Fibroblast of skin of right biceps (primary cell): ENCODE data around the gene SKIC3.

Experiments
- DNase-seq: peaks from one replicate; pipeline ENCODE4 v3.0.0-alpha.2; 2013

The SKIC3 gene

DNA sequence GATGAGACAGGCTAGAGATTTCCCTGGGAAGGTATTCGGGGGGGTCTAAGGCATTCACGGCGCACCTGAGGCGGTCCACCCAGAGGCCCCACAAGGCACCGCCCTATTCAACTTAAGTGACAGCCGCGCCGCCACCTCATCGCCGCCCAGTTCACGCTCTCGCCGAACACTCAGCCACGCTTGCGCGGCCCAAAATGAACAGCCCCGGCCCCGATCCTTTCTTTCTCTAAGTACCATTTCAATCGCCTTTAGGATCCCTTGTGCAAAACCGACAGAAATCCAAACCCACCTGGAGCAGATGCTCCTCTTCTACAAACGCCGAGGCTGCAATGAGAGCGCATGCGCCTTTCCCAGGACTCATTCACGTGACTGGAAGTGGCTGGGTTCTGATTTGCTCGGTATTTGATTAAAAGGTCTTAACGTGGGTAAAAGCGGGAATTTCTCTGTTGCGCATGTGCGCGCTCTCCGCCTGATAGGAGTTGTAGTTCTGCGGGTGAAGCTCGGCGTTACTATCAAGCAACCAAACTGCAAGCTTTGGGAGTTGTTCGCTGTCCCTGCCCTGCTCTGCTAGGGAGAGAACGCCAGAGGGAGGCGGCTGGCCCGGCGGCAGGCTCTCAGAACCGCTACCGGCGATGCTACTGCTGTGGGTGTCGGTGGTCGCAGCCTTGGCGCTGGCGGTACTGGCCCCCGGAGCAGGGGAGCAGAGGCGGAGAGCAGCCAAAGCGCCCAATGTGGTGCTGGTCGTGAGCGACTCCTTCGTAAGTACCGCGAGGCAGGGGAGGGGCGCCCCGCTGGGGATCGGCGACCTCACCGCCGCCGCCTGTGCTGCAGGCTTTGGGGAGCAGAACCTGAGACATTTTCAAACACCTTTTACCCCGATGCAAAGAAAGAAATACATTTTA lies at the start of gene SKIC3, which contains the start of gene ARSK:
Gene SKIC3 (minus strand): TSS at position 331 of the 902 bp plus-strand sequence. CDS start 7,827 bp downstream, outside the sequence.
Gene ARSK (plus strand): TSS at position 455 of the 902 bp plus-strand sequence. CDS start 178 bp downstream, at position 633.
- peak; percentile 99 for DNase-seq

DNA sequence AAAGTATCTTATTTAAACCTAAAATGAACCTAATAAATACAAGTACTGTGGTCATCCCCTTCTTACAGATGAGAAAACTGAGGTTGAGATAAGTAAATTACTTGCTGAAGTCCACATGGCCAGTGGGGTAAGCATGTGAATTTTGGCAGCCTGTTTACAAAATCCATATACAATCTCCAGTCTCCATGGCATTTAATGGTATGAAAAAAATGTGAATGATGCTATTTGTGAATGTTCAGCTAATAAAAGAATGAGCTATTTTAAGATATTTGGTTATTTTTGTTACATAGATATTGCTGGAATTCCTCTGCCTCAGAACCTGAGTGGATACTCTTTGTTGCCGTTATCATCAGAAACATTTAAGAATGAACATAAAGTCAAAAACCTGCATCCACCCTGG lies 45.8 kb upstream of the SKIC3 start:
- peak; percentile 69 for DNase-seq

DNA sequence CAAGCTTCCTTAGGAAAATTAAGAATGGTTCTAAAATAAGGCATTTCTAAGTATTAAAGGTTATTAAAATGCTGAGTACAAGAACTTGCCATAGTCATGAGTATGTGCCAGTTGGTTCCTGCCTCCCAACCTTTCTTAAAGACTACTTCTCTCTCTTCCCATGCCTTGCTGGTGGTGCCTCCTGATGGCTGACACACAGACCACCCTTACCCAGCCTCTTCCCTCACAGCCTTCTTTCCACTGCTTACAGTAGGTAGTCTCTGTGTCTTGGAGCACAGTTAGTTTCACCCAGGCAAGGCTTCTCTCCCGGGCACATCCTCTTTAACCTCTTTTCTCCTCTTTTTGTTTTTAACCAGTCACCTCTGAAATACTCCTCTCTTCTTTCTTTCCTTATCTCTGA lies 44.5 kb upstream of the SKIC3 start:
- no peak for DNase-seq

DNA sequence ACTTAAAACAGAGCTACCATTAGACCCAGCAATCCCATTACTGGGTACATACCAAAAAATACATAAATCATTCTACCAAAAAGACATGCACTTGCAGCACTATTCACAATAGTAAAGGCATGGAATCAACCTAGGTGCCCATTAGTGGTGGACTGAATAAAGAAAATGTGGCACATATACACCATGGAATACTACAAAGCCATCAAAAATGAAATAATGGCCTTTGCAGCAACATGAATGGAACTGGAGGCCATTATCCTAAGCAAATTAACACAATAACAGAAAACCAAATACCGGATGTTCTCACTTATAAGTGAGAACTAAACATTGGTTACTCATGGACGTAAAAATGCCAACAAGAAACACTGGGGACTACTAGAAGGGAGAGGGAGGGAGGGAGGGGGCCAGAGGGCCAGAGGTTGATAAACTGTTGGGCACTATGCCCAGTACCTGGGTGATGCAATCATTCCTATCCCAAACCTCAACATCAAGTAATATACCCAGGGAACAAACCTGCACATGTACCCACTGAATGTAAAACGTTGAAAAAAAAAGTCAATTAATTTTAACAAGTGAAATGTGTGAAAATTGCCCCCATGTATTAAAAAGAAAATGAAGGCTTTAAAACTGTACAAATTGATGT lies 40.6 kb upstream of the SKIC3 start:
- DNase-seq, result no peak

DNA sequence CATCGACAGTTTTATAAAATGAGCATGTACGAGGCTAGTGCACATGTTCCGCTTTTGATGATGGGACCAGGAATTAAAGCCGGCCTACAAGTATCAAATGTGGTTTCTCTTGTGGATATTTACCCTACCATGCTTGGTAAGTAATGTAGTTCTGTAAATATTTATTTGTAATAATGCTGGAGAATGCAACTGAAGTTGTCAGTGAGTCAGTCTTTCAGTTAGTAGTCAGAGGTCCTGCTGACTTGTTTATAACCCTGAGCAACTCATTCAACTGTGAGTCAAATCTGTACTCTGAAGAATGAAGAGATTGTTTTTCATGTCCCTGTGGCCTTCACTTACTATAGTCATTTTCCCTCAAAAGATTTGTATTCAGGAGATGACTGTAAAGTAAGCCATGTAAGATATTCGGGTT lies 36.7 kb upstream of the SKIC3 start:
- DNase-seq, result peak; percentile 84

DNA sequence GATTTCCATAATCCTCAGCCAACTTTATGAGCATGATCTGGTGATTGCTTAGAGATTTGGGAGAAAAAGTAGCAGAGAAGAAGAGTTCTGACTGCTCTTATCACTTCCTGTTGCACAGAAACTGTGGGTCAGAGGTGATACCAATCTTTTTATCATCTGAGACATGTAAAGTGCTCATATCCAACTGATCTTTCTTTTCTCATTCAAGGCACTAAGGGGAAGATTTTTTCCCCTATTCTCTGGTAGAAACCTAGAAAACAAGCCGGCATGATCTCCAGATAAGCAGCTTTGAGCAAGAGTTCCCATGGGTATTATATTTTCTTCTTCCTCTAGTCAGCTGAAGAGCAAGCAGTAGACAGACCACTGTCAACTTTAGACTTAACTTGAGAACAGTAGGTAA lies 36.1 kb upstream of the SKIC3 start:
- no peak for DNase-seq

DNA sequence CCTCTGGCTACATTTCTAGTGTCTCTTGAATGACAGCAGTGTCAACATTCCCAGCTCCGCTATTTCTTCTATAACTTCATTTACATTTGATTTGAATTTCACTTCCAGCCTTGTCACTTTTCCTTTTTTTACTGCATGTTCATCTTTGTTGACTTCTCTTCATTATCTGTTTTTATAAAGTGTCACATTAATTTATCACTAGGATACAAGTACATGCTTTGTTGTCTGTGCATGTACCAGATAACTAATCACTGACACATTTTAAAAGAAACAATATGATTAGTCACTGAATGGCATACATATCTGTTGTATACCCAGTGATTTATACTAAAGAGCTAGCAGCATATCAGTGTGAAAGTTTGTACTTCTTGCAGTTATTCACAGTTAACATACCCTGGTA lies 29.2 kb upstream of the SKIC3 start:
- no peak for DNase-seq

DNA sequence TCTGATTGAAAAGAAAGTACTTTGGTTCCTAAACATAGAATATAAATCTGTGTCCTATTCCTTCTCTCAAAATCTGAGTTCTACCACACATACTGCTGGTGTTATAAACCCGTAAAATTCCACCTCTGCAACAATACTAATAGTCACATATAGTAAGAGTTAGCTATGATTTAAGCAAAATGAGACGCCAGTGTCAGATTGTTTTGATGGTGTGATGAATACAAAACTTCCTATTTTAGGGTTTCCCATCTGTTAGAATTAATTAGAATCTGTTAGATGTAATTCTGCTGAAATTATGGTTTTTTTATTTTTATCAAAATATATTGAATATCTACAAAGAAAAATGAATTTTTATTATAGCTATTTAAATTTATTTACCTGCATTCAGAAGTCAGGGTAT lies 26.8 kb upstream of the SKIC3 start:
- DNase-seq, result no peak

DNA sequence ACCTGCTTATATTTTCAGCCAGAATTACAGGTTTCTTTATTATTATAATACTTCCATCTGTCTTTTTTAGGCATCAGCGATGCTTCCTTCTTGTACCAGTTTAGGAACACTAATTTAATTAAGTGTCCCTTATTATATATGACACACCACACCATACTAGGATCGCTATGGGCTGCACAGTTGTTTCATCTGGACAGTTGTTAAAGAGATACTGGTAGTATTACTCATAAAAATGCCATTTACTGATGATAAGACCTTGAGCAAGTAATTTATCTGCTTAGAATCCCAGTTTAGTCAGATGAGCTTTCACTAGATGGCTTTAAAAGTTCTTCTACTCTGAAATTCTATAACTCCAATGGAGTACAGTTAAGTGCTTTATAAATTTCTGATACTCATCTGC lies 17.2 kb upstream of the SKIC3 start:
- DNase-seq, result no peak

DNA sequence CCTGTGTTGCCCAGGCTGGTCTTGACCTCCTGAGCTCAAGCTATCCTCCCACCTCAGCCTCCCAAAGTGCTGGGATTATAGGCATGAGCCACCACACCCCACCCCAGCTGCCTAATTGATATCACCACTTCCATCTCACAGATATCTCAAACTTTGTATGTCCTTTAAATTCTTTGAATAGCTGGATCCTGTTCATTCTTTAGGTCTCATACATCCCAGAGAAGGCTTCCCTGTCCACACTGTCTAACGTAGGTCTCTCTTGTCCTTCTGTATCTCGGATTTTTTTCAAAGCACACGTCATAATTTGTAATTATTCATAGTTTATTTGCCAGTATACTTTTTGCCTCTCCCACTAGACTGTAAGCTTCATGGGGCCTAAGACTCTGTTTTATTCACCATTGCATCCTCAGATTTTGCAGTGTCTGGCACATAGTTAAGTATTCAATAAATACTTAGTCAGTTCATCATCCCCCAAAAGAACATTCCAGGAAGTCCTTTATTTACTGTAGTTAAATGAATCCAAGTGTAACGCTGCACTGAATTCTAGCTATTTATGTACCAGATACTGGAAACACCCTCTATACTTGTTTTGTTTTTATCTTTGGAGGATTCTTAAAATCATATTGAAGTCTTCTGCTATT lies 10.6 kb upstream of the SKIC3 start:
- DNase-seq, result peak; percentile 51

DNA sequence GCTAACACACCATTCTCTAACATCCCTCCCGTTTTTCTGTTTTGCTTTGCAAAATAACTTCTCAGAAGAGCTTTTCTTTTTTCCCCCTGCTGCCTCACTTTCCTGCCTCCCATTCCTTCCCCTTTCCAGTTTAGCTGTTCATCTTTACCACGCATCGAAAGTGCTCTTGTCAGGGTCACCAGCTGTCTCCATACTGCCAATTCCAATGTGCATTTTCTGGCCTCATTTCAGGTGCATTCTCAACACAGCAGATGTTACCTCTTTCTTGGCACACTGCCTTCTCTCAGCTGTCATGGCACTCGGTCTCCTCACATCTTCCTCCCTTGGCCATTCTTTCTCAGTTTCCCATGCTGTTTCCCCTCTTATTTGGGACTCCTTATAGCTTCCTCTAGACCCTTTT lies 9.7 kb upstream of the SKIC3 start:
- DNase-seq, result no peak

DNA sequence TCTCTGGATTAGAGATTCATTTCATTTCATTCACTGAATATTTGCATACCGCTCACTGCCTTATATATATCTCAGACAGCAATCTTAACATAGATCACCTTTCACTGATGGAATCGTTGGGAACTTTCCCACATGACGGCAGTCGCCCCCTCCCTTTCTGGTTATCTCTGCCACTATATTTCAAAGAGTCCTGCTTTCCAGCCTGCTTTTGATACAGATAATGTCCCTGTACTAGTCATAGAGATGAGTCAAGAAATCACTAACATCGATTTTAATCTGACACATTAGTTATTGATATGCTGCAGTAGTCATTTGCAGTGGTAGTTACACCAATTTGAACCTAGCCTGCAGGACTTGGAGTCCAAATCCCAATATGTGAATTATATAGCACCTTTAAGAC lies 8.6 kb upstream of the SKIC3 start:
- DNase-seq, result no peak

DNA sequence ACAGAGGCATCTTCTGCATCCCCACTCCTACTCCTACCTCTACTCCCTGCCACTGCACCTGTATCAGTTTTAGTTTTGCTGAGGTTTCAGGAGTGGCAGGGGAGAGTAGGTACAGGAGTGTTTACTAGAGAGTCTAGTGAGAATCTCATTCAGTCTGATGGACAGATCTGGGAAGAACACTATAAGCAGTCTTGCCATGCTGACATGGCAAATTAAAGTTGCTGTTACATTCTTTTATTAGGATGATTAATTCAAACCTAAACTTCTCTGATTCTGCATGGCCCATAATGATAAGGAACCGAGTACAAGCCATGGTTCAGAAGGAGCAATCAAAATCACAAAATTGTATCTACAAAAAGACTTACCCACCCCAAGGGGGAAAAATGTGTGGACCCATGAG lies 7.5 kb upstream of the SKIC3 start:
- no peak for DNase-seq

DNA sequence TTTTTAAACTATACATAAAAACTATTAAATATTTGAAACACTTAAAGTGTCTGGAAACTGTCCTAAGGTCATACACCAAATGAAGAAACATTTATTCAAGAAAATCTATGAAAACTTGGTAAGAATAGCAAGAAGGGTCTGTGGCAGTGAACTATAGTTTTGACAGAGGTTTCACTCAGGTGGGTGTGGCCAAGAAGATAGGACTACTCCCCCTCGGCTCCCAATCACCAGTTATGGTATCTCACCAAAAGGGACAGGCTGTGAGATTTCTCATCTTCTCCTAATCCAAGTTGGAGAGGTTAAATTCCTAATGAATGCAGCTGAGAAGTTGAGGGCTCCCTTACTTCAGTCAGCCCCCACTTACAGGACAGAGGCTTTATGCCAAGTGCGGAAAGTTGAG lies 3.1 kb upstream of the SKIC3 start:
- no peak for DNase-seq

DNA sequence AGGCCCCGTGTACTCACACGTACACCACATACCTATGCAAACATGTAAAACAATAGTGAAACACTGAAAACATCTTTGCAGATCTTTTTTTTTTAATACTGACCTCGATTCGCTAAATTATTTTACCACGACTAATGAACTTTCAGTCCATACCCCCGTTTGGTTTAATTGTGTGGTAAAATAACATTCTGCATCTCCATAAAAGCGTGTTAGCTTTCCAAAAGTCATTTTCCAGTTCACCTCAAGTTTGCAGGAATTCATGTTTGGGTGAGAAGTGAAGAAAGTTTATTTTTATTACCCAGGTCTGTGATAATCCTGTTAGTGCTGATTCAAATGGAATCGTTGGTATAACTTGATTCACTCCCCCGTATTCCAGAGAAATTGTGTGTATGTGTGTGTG lies 776 bp upstream of the SKIC3 start:
- DNase-seq, result no peak

DNA sequence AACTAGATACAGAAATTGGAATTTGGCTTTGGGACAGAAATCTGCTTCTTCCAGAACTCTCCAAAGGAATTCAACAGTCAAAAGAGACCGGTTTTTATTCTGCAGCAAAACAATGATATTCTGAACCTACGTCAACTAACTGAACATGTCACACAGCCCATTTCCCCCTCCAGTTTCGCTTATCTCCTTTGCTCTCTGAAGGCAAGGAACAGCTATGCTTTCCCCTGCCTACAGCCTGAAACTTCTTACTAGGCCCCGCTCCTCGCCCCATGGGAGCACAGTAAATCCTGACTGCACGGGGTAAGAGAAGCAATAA lies 488 bp downstream of the SKIC3 start:
- DNase-seq, result no peak

DNA sequence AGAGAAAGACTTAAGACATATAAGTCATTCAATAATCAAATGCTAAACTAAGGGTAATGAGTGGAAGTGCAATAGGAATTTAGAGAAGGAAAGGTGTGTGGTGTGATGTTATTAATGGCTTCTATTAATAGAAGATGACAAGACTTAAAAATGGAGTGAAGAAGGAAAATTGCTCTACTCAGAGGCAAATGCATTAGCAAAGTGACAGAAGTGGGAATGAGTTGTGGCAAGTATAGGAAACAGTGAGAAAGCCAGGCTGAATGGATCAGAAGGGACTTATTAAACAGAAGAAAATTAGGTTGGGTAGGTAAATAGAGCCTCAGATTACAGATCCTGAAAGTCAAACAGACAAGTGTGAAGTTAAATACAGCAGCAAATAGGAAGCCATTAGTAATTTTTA lies 5.7 kb downstream of the SKIC3 start:
- DNase-seq, result no peak

DNA sequence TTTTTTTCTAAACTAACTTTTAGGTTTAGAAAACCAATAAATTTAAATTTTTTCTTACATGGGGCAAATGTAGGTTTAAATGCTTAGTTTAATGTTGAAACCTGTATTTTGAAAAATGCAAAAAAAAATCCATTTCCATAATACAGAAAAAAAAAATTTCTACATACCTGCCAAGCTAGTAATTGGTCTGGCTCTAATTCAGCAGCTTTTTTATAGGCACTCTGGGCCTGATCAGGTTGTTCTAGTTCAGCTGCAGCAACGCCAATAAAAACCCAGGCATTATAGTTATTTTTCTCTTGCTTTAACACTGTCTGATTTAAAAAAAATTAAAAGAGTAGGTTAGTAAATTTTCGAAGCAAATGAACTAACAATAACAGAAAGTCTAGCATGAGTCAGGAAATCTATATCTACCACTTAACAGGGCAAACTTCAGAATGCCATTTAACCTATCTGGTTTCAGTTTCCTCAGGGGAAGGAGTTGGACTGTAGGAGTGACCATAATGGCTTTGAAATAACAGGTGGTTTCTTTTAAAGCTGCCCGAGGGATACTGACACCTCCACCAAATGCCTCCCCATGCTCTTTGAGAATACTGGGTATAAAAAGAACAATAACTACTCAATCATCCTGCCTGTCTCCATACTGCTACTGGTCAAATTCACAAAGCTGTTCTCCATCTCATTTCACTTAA lies 11.6 kb downstream of the SKIC3 start:
- DNase-seq, result no peak

DNA sequence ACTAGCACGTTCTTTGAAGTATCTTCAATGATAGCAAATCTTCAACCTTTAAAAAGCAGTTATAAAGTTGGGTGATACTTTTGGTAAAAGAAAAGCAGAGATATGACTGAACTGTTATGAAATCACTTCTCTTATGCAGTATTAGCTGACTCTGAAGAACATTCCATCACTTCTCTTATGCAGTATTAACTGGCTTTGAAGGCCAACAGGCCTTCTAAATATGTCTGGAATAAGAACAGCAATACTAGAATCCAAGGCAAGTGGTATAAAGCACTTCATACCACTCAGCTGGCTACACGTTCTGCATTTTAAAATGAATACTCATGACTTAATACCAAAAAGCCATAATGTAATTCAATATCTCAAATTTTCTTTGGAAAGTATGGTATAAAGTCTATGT lies 17.3 kb downstream of the SKIC3 start:
- no peak for DNase-seq

DNA sequence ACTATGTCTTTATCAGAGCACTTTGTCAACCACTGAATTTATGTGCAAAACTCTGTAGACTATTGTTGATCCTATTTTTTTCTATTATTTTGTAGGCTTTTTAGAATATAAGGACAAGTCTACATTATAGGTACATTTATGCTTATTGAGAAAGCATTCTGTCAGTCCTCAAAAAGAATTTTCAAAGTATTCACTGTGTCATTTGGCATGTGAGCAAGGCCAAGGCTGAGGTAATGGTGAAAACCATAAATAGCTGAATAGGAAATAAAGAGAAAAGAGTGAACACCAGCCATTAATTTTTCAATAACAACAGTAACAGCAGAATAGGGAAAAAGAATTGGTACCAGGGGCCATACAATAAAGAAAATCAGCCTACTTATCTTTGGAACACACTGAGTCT lies 21.0 kb downstream of the SKIC3 start:
- no peak for DNase-seq

DNA sequence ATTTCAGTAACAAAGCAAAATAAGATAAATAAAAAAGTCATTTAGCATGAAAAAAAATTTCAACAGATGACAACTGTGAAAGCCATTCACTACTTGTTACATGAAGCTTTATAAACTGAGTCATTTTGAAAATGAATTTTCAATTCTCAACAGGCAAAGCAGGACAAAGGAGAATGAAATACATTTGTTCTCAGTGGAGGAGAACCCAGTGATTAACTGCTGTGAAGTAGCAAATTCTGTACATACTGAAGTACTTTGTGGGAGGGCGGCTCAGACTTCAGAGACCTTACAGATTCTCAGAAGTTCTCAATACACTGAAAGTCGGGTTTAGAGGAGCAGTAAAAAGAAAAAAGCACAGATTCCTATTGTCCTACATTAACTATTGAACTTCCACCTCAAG lies 21.7 kb downstream of the SKIC3 start:
- peak; percentile 11 for DNase-seq

DNA sequence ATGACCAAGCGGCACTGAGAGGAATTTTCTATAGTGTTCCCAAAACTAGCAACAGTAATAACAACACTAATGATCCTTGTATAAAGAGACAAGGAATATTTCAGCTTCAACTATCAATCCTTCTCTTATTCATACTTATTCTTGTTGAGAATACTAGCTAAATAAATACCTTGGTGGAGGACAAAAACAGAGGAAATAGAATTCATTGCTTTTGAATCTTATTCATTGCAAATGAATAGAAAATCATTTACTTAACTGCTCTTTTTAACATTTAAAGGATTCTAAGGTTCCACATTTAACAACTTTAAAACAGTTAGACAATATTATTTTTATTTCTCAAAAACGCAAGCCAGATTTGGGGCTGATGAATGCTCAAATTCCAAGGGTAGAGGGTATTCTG lies 22.4 kb downstream of the SKIC3 start:
- DNase-seq, result no peak

DNA sequence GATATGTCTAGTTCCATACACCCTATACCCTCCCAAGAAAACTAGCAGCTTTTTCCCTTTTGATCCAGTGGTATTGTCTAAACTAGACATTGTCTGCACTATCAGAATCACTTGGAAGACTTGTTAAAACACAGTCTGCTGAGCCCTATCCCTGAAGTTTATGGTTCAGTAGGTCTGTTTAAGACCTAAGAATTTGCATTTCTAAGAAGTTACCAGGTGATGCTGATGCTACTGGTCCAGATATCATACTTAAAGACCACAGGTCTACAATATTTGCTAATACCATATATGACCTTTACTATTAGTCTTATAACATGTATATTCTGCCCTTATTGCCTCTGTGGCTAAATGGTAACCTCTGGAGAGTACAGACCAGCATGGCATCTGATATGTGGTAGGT lies 23.3 kb downstream of the SKIC3 start:
- DNase-seq, result no peak
